Endothelial cell of umbilical vein (primary cell): ENCODE measurements around the gene TMEM108.

Source experiments
- EZH2 ChIP-seq: IDR thresholded peaks from 2 replicates; pipeline ENCODE4 v1.6.1; 2012; ENCODE audit warnings: borderline replicate concordance, low read depth, mild to moderate bottlenecking, moderate library complexity, low read length, inconsistent platforms; ENCODE audit not compliant: severe bottlenecking
- MYC ChIP-seq: IDR thresholded peaks from one replicate; pipeline ENCODE4 v1.6.1; 2011; ENCODE audit warnings: mild to moderate bottlenecking, low read depth, low read length
- POLR2A ChIP-seq: IDR thresholded peaks from 2 replicates; pipeline ENCODE4 v1.6.1; 2012; ENCODE audit warnings: low read depth, mild to moderate bottlenecking, control low read depth, low read length
- POLR2AphosphoS5 ChIP-seq: IDR thresholded peaks from 2 replicates; pipeline ENCODE4 v1.6.1; 2012; ENCODE audit warnings: low read depth, mild to moderate bottlenecking, control low read depth, low read length, moderate library complexity; ENCODE audit not compliant: insufficient read depth
- TF ChIP-seq, protein P1 (sequence below), 2 donors: IDR thresholded peaks; 1 replicate in 1 of 2; 2 replicates in 1 of 2; pipeline ENCODE4 v1.5.1; 2011; ENCODE audit warnings: low read length in 2 of 2, mild to moderate bottlenecking in 2 of 2, moderate library complexity in 2 of 2, control low read depth in 1 of 2, inconsistent platforms in 1 of 2, low read depth in 1 of 2; ENCODE audit not compliant: insufficient read depth in 1 of 2; ENCODE audit errors: extremely low read depth in 1 of 2

DNA sequence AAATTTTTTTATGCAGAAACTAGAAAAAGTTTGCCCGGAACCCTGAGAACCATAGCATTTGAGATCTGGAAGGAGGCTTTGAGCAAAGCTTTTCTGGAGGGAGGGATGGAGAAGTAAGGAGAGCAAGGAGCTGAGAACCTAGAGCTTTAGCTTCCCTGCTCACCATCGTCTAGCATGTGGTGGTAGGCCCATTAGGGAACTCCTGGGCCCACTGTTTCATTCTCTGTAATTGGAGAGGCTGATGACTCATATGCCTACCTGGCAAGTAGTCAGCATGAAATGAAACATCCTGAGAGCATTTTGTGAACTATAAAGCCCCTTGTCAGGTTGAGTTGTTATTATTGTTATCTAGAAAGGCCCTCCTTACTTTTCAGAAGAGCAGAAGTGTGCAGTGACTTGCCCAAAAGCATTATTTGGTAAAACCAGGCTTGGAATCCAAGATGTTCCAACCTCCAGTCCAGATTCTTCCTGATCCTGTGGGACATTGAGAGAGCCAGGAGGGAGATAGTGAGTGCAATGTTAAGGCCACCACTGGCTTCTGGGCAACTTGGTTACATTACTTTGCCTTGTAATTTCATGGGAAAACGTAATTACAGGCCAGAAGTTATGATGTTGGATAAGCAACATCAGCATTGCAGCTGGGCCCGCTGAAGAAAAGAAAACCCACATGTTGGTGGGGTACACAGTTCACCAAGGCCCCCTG is 257.2 kb downstream of the TMEM108 start:
- no peak for TF ChIP-seq MYC
- TF ChIP-seq, protein P1, sequence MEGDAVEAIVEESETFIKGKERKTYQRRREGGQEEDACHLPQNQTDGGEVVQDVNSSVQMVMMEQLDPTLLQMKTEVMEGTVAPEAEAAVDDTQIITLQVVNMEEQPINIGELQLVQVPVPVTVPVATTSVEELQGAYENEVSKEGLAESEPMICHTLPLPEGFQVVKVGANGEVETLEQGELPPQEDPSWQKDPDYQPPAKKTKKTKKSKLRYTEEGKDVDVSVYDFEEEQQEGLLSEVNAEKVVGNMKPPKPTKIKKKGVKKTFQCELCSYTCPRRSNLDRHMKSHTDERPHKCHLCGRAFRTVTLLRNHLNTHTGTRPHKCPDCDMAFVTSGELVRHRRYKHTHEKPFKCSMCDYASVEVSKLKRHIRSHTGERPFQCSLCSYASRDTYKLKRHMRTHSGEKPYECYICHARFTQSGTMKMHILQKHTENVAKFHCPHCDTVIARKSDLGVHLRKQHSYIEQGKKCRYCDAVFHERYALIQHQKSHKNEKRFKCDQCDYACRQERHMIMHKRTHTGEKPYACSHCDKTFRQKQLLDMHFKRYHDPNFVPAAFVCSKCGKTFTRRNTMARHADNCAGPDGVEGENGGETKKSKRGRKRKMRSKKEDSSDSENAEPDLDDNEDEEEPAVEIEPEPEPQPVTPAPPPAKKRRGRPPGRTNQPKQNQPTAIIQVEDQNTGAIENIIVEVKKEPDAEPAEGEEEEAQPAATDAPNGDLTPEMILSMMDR (IDR thresholded peaks at IDR 0.05; ENCODE audit: extremely low read depth in 1 of 2, insufficient read depth in 1 of 2, low read depth in 1 of 2, low read length in 2 of 2): no peak
- TF ChIP-seq POLR2AphosphoS5: no peak
- no peak for TF ChIP-seq EZH2
- no peak for TF ChIP-seq POLR2A
